HG03108 (cell line): ENCODE measurements around the gene ANKH.

Source experiments
- ATAC-seq: cut with Tn5 transposase; IDR thresholded peaks from one replicate; pipeline ENCODE4 v1.9.1; 2021; ENCODE audit warnings: moderate library complexity; ENCODE audit not compliant: unreplicated experiment

The ANKH gene

GRCh38 chr5:14720236-14720923, 151.2 kb downstream of the ANKH start:
- ATAC-seq, result no peak

DNA sequence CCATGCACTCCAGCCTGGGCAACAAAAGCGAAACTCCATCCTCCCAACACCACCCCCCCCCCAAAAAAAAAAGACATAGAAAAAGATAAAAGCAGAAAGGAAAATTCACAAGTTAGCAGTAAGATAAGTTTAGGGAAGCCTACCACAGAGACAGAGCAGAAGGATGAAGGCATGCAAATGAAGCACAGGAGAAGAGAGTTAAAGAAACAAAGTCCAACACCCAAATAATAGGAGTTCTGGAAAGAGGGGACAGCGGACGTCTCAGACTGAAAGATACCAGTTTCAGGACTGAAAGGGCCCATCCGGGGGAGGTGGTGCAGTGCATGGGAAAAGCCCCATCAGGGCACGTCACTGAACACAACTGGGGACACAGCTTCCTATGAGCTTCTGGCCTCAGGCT, 152.8 kb downstream of the ANKH start:
- ATAC-seq, result no peak

GRCh38 chr5:14716755-14717752, 154.5 kb downstream of the ANKH start:
- no peak for ATAC-seq

DNA sequence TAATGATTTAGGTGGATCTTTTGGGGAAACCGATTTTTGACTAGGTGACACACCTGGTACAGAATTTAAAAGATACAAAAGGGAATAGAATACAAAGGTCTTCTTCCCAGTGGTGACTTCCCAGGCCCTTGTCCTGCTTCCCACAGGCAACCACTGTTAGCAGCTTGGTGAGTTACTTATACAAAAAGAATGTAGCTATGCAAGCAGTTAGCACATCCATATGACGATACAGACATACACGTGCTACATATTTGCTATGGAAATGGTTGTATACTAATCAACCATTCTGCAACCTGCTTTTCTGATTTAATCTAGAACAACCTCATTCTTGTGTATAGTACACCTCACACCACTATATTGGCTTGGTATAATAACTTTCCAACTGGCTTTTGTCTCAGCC, 156.1 kb downstream of the ANKH start:
- no peak for ATAC-seq

DNA sequence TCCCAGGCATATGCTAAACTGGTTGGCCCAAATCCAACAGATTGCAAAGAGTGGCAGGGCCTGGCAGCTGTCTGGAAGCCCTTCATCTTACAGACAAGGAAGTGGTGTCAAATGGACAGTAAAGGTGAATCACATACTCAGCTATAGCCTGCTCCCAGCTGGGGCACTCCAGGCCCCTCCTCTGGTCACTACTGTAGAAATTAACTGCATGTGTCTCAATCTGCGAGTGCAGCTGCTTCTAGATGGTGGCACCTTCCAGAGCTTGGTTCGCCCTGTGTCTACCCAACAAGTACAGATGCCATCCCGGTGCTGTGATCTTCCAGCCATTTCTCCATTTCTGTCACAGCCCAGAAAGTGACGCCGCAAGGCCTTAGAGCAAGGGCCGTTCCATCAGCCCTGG, 156.9 kb downstream of the ANKH start:
- ATAC-seq, result no peak

DNA sequence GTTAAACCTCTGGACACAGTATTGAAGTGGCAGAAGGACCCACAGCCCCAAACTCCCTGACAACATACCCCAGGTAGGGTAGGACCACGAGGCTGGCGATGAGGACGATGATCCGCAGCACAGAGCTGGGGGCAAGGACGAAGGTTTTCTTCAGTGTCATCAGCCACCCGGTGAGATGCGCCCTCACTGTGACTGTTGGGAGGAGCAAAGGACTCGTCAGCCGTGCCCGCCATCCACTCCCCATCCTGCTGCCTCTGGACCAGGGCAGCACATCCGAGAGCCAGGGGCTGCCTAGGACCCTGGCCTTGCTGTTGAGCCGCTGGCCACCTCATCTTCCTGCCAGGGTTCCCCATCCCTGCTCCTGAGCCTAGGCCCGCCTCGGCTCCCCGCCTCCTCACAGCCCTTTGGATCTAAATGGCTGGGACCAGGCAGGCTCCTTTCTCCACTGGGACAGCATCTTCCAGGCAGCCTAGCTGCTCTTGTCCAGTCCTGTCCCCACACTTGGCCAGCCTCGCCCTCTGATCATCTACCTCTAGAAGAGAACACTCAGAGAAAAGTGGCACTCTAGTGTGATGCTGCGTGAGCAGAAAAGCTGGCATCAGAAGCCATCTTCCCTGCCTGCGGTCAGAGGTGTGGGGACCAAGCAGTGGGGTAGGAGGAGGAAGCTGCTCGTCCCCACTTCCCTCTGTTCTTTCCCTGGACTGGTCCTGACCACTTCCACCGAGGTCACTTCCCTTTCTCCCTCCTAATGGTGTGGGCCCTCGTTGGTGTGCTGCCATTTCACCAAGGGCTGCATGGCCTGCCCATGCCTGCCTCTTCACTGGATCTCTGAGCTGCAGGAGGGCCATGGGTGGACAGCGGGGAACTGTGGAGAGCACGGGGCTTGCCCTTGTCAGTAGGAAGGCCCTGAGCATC, 157.8 kb downstream of the ANKH start:
- no peak for ATAC-seq

DNA sequence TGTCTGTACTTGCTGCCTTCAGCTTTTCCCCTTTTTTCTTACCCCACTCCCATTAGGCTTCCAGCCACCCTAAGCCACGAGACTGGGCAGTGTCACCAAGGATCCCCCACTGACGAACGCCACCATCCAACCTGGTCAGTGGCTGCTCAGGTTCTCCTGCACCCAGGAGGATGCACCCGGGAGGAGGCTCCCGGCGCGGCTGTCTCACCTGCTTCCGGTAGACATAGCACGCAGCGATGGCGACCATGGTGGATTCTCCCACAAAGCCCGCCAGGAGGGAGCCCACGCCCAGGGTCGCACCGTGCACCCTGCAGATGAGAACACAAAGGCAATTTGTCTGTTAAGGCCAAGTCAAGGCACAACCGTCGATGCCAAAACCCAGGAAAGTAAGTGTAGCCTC, 158.9 kb downstream of the ANKH start:
- no peak for ATAC-seq

DNA sequence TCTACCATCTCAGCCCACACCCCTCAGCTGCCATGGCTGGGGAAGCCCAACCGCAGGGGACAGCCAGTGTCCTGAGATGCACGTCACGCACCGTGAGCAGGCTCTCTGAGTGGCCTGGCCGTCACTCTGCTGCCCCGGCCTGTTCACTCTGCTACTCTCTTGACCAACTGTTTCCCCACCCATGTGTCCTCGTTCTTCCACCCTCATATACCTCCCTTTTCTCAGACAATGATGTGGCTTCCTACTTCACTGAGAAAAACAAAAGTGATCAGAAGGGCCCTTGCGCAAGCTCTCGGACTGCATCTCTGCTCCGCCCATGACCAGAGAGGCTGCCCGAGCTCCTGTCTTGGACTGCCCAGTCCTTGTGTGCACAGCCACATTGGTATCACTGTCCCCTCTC, 159.4 kb downstream of the ANKH start:
- no peak for ATAC-seq

GRCh38 chr5:14710313-14710994, 161.1 kb downstream of the ANKH start:
- no peak for ATAC-seq

GRCh38 chr5:14708551-14708950, 163.0 kb downstream of the ANKH start:
- ATAC-seq, result no peak

DNA sequence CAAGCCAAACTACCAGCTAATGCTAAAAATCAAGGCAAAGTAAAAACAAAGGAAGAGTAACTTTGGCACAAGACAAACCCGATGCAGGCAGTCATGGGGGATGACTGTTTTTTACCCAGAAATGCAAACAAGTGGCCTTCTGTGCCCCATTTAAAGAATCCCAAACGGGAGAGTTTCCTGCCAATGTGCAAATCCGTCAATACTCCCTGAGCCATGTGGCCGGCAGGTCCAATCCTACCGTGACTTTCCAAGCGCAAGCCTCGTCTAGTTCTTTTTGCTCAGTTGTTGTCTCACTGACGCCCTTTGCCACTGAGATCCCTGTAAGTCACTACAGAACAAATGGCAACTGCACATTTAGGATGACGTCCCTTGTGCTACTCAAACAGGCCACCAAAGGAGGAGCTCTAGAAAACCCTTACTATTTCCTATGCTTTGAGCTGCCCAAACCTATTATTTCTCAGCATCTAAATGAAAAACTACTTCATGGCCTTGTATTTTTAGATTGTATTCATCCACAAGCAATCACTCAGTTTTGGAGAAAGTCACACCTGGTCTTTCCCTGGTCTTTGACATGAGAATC, 163.7 kb downstream of the ANKH start:
- no peak for ATAC-seq

DNA sequence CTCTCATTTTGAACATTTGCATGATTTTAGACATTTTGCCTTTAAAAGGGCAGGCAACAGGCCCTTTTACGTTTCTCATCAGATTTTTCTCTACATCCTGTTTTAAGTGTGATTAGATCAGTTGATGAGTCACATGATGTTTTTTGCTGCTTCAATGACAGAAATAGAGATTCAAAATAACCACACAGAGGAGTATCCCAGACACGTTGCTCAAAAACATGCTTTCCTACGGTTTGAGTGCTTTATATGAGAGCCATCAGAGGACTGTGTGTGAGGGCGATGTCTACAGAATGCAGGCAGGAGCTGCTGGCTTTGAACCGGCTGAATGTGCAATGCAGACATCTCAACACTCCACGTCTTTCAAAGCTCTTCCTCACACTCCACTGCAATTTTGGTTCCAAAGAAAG, 165.0 kb downstream of the ANKH start:
- ATAC-seq, result no peak

- no peak for ATAC-seq
Measured at GRCh38 chr5:14705556-14705955, 166.0 kb downstream of the ANKH start.

DNA sequence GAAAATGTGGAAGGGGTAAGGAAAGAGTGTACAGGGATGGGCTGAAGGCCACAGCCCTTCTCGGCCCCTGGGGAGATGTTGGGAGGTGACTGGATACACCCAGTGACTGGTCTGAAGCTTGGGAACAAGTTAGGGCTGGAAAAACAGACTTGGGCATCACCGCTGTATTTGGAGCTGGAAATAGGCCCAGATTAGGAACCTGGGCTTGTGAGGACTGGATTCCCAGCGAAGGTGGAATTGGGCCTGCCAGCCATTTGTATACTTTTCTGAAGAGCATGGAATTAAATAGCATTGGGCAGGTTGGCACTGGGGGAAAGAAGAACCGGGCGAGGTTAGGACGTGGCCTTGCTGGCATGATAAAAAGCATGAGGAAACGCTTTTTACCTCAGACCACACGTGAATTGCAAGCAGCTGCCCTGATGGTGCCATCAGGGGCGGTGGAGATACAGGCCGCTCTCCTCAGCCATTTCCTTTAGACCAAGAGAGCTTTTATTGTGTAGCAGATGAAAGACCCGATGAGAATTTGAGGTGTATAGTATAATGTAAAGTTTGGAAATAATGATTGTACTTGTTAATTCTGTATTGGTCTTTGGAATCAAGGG, 169.2 kb downstream of the ANKH start:
- no peak for ATAC-seq

DNA sequence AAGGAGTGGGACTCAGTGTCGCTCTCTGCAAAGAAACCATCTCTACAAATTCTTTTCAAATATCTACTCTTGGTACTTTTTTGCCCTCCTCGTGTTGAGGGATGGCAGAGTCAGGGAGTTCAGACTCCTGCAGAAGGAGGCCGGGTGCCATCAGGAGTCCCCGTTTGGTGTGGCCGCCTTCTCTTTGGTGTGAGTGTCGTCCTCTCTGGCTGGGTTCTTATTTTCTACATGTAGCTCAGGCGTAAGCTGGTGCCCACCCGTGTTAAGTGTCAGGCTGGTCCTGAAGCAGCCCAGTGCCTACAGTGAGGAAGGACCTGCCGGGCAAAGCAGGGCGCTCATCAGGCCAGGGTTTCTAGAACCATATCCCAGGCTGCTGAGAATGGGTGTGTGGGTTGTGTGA, 170.0 kb downstream of the ANKH start:
- ATAC-seq, result no peak

- no peak for ATAC-seq
Measured at GRCh38 chr5:14700478-14701436, 170.8 kb downstream of the ANKH start.

DNA sequence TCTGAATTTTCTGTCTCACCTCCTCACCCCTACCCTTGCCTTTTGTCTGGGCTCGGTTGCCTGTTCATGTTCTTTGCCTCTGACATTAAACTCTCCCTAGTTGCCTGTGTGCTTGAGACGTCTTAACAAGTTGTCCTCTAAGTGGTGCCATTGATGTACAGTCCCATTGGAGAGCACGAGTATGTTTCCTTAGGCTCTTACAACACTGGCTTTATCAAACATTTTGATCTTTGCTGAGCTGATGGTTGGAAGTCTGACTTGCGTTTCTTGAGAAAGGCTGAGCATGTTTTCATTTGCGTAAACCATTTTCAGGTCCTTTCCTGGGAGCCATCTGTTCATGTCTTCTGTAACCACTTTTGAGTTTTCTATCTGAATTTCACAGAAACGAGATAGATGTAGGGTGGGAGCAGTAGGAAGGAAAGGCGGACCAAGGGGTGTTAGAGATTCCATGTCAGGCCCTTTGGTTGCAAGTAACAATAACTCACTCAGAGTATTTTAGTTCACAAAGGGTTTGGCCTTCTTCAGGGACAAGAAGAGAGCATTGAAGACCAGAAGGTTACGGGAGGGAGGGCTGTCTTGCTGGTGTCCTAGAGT, 171.7 kb downstream of the ANKH start:
- no peak for ATAC-seq

GRCh38 chr5:14699159-14699558, 172.4 kb downstream of the ANKH start:
- ATAC-seq, result no peak
